ENCODE data around the gene PRCP. TPM values are rescaled to one million over a fixed set of nuclear protein-coding genes. Genes with fewer than 3 reads are reported as not detected.

The PRCP gene
- total and polyA plus RNA-seq, 4 donors = 27.3 to 55.2 (median 41.2) TPM

GRCh38 chr11:82831364-82831763, 68.9 kb downstream of the PRCP start:
- Histone ChIP-seq H3K4me3 (ENCODE audit: low read depth in 1 of 3, low read length in 3 of 3) (no peak overlapping the region), H3K36me3 (ENCODE audit: control insufficient read depth in 4 of 4, insufficient read depth in 3 of 4, low read depth in 1 of 4, low read length in 3 of 4) (peaks cover 0 to 12% (median 0%) of the 10 kb centered on the region in 4 donors), H3K9ac (ENCODE audit: low read depth in 1 of 2, low read length in 2 of 2) (no peak overlapping the region), H3K9me3 (ENCODE audit: control insufficient read depth in 4 of 4, low read length in 3 of 4) (no peaks in the 10 kb centered on the region), H3K27ac (ENCODE audit: low read depth in 1 of 2, low read length in 2 of 2) (no peak overlapping the region), H3K4me1 (ENCODE audit: control insufficient read depth in 4 of 4, insufficient read depth in 4 of 4, low read length in 3 of 4) (no peaks in the 10 kb centered on the region), H3K27me3 (ENCODE audit: control insufficient read depth in 4 of 4, insufficient read depth in 4 of 4, low read length in 3 of 4) (no peaks in the 10 kb centered on the region)
- WGBS = 74% methylated on average over 3 of the region's 3 CpGs
- TF ChIP-seq CTCF (IDR thresholded peaks at IDR 0.05; ENCODE audit: low read depth, low read length, missing input control) (no peak), EGR1 (IDR thresholded peaks at IDR 0.05; ENCODE audit: low read depth in 2 of 2) (no peak), NR2F2 (IDR thresholded peaks at IDR 0.05) (no peak), SP1 (IDR thresholded peaks at IDR 0.05) (no peak), JUND (IDR thresholded peaks at IDR 0.05) (no peak), FOXA2 (IDR thresholded peaks at IDR 0.05) (no peak), RXRA (IDR thresholded peaks at IDR 0.05) (no peak), HNF4A (conservative IDR thresholded peaks at IDR 0.05) (no peak), RAD21 (IDR thresholded peaks at IDR 0.05) (no peak)
- no peak for DNase-seq (ENCODE audit: low spot score)

GRCh38 chr11:82830746-82831145, 69.5 kb downstream of the PRCP start:
- TF ChIP-seq JUND (IDR thresholded peaks at IDR 0.05) (no peak), EGR1 (IDR thresholded peaks at IDR 0.05; ENCODE audit: low read depth in 2 of 2) (no peak), FOXA1 (IDR thresholded peaks at IDR 0.05) (no peak), NR2F2 (IDR thresholded peaks at IDR 0.05) (no peak), FOXA2 (IDR thresholded peaks at IDR 0.05) (no peak), TAF1 (conservative IDR thresholded peaks at IDR 0.05) (no peak), RXRA (IDR thresholded peaks at IDR 0.05) (no peak), MAX (IDR thresholded peaks at IDR 0.05) (no peak), GABPA (IDR thresholded peaks at IDR 0.05 in 1 of 2, conservative IDR thresholded peaks at IDR 0.05 in 1 of 2) (no peak)
- Histone ChIP-seq H3K4me3 (ENCODE audit: low read depth in 1 of 3, low read length in 3 of 3) (no peak overlapping the region), H3K4me1 (ENCODE audit: control insufficient read depth in 4 of 4, insufficient read depth in 4 of 4, low read length in 3 of 4) (no peaks in the 10 kb centered on the region), H3K9ac (ENCODE audit: low read depth in 1 of 2, low read length in 2 of 2) (no peak overlapping the region), H3K27ac (ENCODE audit: low read depth in 1 of 2, low read length in 2 of 2) (no peak overlapping the region), H3K27me3 (ENCODE audit: control insufficient read depth in 4 of 4, insufficient read depth in 4 of 4, low read length in 3 of 4) (no peaks in the 10 kb centered on the region), H3K9me3 (ENCODE audit: control insufficient read depth in 4 of 4, low read length in 3 of 4) (no peaks in the 10 kb centered on the region), H3K36me3 (ENCODE audit: control insufficient read depth in 4 of 4, insufficient read depth in 3 of 4, low read depth in 1 of 4, low read length in 3 of 4) (peaks cover 0 to 12% (median 0%) of the 10 kb centered on the region in 4 donors)
- DNase-seq (ENCODE audit: low spot score) = no peak
- WGBS = 97% methylated on average over 1 of the region's 1 CpG

- no peak overlapping the region for H3K4me3 ChIP-seq (ENCODE audit: low read depth in 1 of 3, low read length in 3 of 3)
- H3K4me1 ChIP-seq (ENCODE audit: control insufficient read depth in 4 of 4, insufficient read depth in 4 of 4, low read length in 3 of 4) = no peaks in the 10 kb centered on the region
- no peak overlapping the region for H3K27ac ChIP-seq (ENCODE audit: low read depth in 1 of 2, low read length in 2 of 2)
- H3K36me3 ChIP-seq (ENCODE audit: control insufficient read depth in 4 of 4, insufficient read depth in 3 of 4, low read depth in 1 of 4, low read length in 3 of 4) = peaks cover 0 to 13% (median 4%) of the 10 kb centered on the region in 4 donors
- TF ChIP-seq SP1 (IDR thresholded peaks at IDR 0.05) = no peak
- no peak for TF ChIP-seq YY1 (IDR thresholded peaks at IDR 0.05)
- no peak for TF ChIP-seq ZBTB33 (IDR thresholded peaks at IDR 0.05)
- TF ChIP-seq FOXA2 (IDR thresholded peaks at IDR 0.05) = no peak
- TF ChIP-seq RXRA (IDR thresholded peaks at IDR 0.05) = no peak
- TF ChIP-seq NR2F2 (IDR thresholded peaks at IDR 0.05) = no peak
- TF ChIP-seq ATF3 (IDR thresholded peaks at IDR 0.05) = no peak
- no peak for TF ChIP-seq CTCF (IDR thresholded peaks at IDR 0.05; ENCODE audit: low read depth, low read length, missing input control)
- no peak for TF ChIP-seq JUND (IDR thresholded peaks at IDR 0.05)
- TF ChIP-seq HNF4G (IDR thresholded peaks at IDR 0.05) = no peak
- TF ChIP-seq REST (IDR thresholded peaks at IDR 0.05) = no peak
- TF ChIP-seq RAD21 (IDR thresholded peaks at IDR 0.05) = no peak
- TF ChIP-seq FOXA1 (IDR thresholded peaks at IDR 0.05) = no peak
- TF ChIP-seq GABPA (IDR thresholded peaks at IDR 0.05 in 1 of 2, conservative IDR thresholded peaks at IDR 0.05 in 1 of 2) = no peak
- no peaks in the 10 kb centered on the region for H3K9me3 ChIP-seq (ENCODE audit: control insufficient read depth in 4 of 4, low read length in 3 of 4)
- H3K9ac ChIP-seq (ENCODE audit: low read depth in 1 of 2, low read length in 2 of 2) = no peak overlapping the region
- H3K27me3 ChIP-seq (ENCODE audit: control insufficient read depth in 4 of 4, insufficient read depth in 4 of 4, low read length in 3 of 4) = no peaks in the 10 kb centered on the region
- WGBS = 90% methylated on average over 1 of the region's 1 CpG
- no peak for DNase-seq (ENCODE audit: low spot score)
Observed at GRCh38 chr11:82829101-82829500, 71.1 kb downstream of the PRCP start.
